Brain microvascular endothelial cell (primary cell): ENCODE data around the gene COG8.

ENCODE experiments used
- DNase-seq: peaks from one replicate; pipeline ENCODE4 v3.0.0-alpha.2; 2020
- H3K27ac ChIP-seq: fragments of 250-450 bp; sonication (Bioruptor Pico); 2 replicates; pipeline ENCODE4 v1.5.1; 2020; ENCODE audit warnings: mild to moderate bottlenecking, moderate library complexity
- H3K27me3 ChIP-seq: fragments of 250-450 bp; sonication (Bioruptor Pico); replicated peaks from 2 replicates; pipeline ENCODE4 v1.5.1; 2020; ENCODE audit warnings: mild to moderate bottlenecking
- H3K36me3 ChIP-seq: fragments of 250-450 bp; sonication (Bioruptor Pico); replicated peaks from 2 replicates; pipeline ENCODE4 v1.5.1; 2020; ENCODE audit warnings: mild to moderate bottlenecking
- H3K4me3 ChIP-seq: 2 replicates; pipeline ENCODE4 v1.5.1; 2011; ENCODE audit warnings: low read depth, mild to moderate bottlenecking, control low read depth, low read length, moderate library complexity
- in situ Hi-C: cut with HindIII; loops from 2 replicates; pipeline ENCODE4 v1.10.0; 2017; ENCODE audit warnings: low sequenced_read_pairs, low pct_ligation_motif_present
- TF ChIP-seq, protein P1 (sequence below): IDR thresholded peaks from 2 replicates; pipeline ENCODE4 v1.5.1; 2011; ENCODE audit warnings: low read depth, mild to moderate bottlenecking, moderate library complexity, low read length, control low read depth, inconsistent platforms; ENCODE audit errors: missing control alignments

Gene COG8

DNA sequence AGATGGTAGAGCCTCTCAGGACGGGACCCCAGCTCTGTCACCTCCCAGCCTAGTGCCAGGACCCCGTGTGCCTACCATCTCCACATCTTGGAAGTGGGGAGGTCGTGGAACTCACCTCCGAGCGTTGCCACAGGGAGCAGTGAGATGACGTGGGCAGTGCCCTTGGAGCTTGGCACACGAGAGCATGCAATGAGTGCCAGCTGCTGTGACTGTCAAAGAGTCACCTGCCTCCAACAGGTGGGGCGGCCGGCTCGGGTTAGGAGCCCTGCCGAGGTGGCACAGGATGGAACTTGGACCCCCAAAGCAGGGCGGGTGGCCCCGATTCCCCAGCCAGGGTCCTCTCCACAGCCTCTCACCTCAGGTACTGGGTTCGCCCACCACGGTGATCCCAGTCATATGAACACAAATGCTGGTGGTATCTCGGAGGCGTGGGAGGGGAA is 22.7 kb downstream of the COG8 start:
- no peaks in the 10 kb centered on the region for H3K27me3 ChIP-seq
- DNase-seq, result no peak
- H3K27ac ChIP-seq, result no peak overlapping the region
- in situ Hi-C loops, result no loop called here
- H3K4me3 ChIP-seq, result no peak overlapping the region
- TF ChIP-seq, protein P1, sequence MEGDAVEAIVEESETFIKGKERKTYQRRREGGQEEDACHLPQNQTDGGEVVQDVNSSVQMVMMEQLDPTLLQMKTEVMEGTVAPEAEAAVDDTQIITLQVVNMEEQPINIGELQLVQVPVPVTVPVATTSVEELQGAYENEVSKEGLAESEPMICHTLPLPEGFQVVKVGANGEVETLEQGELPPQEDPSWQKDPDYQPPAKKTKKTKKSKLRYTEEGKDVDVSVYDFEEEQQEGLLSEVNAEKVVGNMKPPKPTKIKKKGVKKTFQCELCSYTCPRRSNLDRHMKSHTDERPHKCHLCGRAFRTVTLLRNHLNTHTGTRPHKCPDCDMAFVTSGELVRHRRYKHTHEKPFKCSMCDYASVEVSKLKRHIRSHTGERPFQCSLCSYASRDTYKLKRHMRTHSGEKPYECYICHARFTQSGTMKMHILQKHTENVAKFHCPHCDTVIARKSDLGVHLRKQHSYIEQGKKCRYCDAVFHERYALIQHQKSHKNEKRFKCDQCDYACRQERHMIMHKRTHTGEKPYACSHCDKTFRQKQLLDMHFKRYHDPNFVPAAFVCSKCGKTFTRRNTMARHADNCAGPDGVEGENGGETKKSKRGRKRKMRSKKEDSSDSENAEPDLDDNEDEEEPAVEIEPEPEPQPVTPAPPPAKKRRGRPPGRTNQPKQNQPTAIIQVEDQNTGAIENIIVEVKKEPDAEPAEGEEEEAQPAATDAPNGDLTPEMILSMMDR, result no peak
- H3K36me3 ChIP-seq, result peaks cover 58% of the 10 kb centered on the region

- H3K4me3 ChIP-seq, result no peak overlapping the region
- in situ Hi-C loops, result no loop called here
- DNase-seq, result no peak
- peaks cover 51% of the 10 kb centered on the region for H3K36me3 ChIP-seq
- TF ChIP-seq, protein P1, result no peak
- H3K27me3 ChIP-seq, result no peaks in the 10 kb centered on the region
- H3K27ac ChIP-seq, result no peak overlapping the region
These were observed 23.7 kb downstream of the COG8 start for GRCh38 chr16:69315486-69316311.

DNA sequence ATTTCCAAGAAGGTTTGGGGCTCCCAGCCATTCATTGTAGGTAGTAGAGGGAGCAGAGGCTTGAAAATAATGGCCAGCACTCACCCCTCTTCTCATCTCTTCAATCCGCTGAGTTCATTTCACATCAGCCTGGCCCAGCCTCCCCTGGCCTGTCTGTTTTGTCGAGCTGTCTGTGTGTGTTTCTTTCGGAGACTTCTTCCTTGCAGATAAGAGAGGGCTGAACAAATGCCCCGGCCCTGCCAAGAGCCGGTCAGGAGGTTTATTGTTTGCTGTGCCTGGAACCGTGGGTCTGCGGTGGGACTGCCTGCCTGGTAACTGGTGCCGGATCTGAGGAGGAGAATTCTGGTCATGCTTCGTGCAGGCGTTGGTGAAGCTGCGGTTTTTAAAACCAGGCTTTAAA is 24.8 kb downstream of the COG8 start:
- H3K36me3 ChIP-seq, result peaks cover 39% of the 10 kb centered on the region
- no peaks in the 10 kb centered on the region for H3K27me3 ChIP-seq
- TF ChIP-seq, protein P1, result no peak
- no peak for DNase-seq
- no peak overlapping the region for H3K4me3 ChIP-seq
- in situ Hi-C loops, result no loop called here
- H3K27ac ChIP-seq, result no peak overlapping the region

DNA sequence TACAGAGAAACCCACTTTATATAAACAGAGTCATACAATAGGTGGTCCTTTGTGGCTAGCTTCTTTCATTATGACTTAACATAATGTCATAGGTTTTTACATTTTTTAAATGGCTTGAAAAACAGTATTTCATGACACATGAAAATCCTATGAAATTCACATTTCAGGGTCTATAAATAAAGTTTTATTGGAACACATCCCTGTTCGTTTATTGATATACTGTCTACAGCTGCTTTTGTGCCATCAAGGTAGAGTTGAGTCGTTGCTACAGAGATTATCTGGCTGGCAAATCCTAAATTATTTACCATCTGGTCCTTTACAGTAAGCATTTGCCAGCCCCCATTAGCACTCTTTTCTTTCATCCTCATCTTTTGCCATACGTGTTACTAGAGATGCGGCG is 25.9 kb downstream of the COG8 start:
- TF ChIP-seq, protein P1, result no peak
- no peak for DNase-seq
- Histone ChIP-seq H3K36me3 (peaks cover 29% of the 10 kb centered on the region), H3K4me3 (no peak overlapping the region), H3K27ac (no peak overlapping the region), H3K27me3 (no peaks in the 10 kb centered on the region)
- in situ Hi-C loops, result no loop called here

GRCh38 chr16:69311533-69312387 is 27.6 kb downstream of the COG8 start:
- Histone ChIP-seq H3K27ac (peak overlapping the region; percentile 48), H3K36me3 (peaks cover 17% of the 10 kb centered on the region), H3K27me3 (no peaks in the 10 kb centered on the region), H3K4me3 (peak overlapping the region; percentile 85)
- in situ Hi-C loops, result no loop called here
- no peak for DNase-seq
- TF ChIP-seq, protein P1, result peak; percentile 24
